HG02870 (cell line): ENCODE measurements around the gene PGLYRP1.
A peak's percentile ranks its signal among the peaks of the same experiment; 100 is the strongest.

ENCODE experiments used
- ATAC-seq: cut with Tn5 transposase; IDR thresholded peaks from one replicate; pipeline ENCODE4 v1.9.1; 2021; ENCODE audit warnings: mild to moderate bottlenecking, moderate library complexity; ENCODE audit not compliant: unreplicated experiment

PGLYRP1 gene

GRCh38 chr19:46006411-46006810 is 16.4 kb downstream of the PGLYRP1 start:
- ATAC-seq = no peak

- ATAC-seq = no peak
These were observed 20.1 kb downstream of the PGLYRP1 start for GRCh38 chr19:46002678-46003275.

GRCh38 chr19:46000491-46001246 is 22.2 kb downstream of the PGLYRP1 start:
- peak; percentile 50 for ATAC-seq

DNA sequence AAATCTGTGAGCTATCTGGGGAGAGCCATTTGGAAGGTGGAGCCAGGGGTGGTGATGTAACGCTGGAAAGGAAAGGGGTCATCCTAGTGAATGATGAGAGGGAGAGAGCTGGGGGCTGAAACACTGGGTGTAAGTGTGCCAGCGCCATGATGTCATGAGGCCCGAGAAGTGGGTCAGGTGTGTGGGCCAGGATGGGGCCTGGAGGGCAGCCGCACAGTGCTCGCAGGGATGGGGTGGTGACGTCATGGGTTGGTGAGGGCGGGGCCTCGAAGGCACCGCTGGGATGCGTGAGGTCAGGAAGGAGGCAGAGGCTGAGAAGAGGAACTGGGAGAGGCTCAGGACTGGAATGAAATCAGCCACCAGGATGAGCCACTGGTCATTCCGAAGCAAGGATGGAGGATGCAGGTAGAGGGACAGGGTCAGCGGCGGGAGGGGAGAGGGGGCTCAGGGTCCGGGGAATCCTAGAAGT is 23.2 kb downstream of the PGLYRP1 start:
- ATAC-seq = no peak

- ATAC-seq = no peak
These were observed 24.0 kb downstream of the PGLYRP1 start for GRCh38 chr19:45998834-45999233.

DNA sequence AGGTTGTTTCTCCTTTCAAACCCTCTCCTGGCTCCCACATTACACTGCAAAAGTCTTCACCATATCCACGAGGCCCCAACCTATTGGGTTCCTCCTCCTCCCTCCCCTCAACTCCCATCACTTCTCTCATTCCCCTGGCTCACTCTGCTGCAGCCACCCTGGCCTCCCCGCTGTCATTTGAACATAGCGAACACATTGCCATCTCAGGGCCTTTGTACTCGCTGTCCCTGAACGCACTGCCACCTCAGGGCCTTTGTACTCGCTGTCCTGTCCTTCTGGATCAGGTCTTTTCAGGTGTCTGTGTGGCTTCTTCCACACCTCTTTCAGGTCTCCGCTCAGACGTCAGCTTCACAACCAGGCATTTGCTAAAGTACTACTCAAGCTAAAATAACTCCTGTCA is 25.9 kb downstream of the PGLYRP1 start:
- no peak for ATAC-seq

DNA sequence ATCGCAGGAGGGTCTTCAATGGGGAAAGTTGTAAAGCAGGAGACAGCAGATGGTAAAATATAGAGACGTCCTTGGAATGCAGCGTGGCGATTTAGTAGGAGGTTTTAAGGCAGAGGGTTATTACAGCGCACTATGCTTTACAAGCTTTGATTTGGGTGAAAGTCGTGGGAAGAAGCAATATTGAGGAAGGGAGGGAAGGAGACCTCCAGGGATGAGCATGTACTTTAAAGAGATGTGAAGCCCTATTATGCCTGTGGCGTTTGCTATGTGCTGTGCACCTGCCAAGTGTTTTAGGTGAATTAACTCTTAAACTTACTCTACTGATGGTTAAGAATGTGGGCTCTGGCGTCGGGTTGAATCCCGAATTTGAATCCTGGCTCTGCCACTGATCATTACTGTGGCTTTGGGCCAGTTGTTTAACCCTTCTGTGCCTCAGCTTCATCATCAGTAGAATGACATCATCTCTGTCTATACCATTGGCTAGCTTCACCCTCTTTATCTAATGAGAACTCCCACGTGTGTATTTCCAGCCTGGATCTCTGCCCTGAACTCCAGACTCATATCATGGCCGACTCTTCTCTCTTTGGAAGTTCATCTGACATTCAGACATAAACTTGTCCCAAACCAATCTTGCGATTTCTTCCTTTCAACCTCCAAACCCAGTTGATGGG is 27.0 kb downstream of the PGLYRP1 start:
- no peak for ATAC-seq

- peak; percentile 93 for ATAC-seq
These were observed 27.7 kb downstream of the PGLYRP1 start, which contains the start of gene CCDC61 for GRCh38 chr19:45994998-45995714. Gene CCDC61 (plus strand): TSS chr19:45995467. CDS start chr19:46003019, 7,552 bp downstream.

- peak; percentile 2 for ATAC-seq
These were observed 28.3 kb downstream of the PGLYRP1 start for GRCh38 chr19:45994456-45994997.

DNA sequence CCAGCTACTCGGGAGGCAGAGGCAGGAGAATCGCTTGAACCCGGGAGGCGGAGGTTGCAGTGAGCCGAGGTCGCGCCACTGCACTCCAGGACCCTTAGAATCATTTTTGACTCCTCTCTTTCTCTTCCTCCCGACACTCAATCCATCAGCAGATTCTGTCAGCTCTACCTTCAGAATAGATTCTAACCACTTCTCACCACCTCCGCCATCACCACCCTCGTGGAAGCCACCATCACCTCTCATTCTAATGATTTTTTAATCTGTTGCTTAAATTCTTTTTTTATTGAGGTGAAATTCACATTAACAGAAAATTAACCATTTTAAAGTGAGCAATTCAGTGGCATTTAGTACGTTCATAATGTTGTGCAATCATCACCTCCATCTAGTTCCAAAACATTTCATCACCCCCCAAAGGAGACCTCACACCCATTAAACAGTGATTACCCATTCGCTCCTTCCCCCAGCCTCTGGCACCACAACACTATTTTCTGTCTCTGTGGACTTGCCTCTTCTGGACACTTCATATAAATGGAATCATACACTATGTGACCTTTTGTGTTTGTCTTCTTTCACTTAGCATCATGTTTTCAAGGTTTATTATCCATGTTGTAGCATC is 32.6 kb downstream of the PGLYRP1 start:
- ATAC-seq = no peak

DNA sequence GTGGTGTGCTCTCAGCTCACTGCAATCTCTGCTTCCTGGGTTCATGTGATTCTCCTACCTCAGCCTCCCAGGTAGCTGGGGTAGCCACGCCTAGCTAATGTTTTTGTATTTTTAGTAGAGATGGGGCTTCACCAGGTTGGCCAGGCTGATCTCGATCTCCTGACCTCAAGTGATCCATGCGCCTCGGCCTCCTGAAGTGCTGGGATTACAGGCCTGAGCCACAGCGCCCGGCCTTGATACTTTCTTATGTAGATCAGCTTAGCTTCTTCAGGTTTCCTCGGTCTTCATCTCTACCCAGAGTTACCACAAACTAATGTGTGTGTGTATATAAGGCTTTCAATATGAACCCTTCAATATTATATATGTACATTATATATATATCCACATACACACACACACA is 37.5 kb downstream of the PGLYRP1 start:
- ATAC-seq = no peak

GRCh38 chr19:45981350-45981749 is 41.5 kb downstream of the PGLYRP1 start:
- no peak for ATAC-seq

- ATAC-seq = no peak
These were observed 44.7 kb downstream of the PGLYRP1 start for GRCh38 chr19:45978156-45978555.

- ATAC-seq = no peak
These were observed 46.7 kb downstream of the PGLYRP1 start for GRCh38 chr19:45976178-45976577.

DNA sequence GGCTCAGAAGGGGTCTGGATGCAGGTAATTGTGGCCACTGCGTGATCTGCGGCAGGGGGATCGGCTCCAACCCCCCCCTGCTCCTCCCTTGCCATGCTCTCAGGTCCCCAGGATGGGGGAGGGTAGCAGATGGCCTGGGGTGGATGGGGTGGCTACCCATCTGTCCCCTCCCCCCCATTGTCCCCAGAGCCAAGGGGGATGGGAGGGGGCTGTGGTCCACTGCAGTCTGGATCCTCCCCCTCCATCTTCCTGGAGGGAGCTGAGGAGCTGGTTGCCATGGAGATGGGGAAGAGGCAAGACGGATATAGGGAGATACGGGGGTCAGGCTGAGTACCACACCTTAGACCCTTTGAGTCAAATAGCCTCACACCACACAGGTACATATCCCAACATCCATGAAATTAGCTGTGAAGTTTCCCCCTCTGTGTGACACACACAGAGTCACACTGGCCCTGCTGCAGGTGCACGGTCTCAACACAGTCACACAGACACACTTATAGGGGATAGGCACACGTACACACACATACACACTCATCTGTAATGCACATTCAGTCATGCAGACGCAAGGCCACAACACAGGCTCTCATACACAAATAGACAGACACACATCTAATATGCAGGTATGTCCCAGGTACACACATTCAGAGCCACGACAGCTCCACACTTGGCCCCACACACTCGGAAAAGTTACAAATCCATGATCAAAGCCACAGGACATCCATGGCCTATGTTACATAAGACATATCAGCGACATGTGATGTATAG is 47.4 kb downstream of the PGLYRP1 start:
- no peak for ATAC-seq

DNA sequence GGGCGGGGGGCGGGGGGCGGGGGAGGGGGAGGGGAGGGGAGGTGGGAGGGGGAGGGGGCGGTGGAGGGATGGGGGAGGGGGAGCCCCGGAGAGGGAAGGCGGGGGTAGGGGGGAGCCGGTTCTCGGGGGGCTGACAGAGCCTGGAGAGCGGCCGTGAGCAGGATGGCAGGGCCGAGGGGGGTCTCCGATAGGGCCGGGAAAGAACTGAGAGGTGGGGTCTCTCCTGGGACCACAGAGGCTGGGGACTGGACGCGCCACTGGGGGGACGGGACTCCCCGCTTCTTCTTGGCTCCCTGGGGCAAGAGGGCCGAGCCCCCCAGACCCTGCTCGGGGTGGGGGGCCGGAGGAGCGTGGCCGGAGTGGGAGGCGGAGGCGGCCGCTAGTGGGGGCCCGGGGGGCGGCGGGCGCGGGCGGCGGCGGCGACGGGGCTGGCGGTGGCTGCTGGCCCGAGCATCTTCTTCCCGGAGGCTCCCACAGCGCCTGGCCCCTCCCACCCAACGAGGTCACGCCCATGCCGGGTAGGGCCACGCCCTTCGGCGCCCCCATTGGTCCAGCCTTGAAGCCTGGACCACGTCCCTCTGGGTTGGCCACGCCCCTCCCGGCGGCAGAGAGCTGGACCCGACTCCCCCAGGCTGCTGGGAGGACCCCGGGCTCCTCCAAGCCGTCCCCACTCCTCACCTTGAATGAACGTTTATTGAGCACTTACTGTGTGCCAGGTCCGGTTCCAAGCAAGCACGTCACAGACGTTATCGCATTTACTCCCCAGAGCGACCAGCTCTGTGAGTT is 49.1 kb downstream of the PGLYRP1 start, which contains the start of gene NOVA2:
Gene NOVA2, minus strand, starts transcription at position 313 of the 786 bp plus-strand sequence. CDS start 514 bp downstream, outside the sequence.
- no peak for ATAC-seq

DNA sequence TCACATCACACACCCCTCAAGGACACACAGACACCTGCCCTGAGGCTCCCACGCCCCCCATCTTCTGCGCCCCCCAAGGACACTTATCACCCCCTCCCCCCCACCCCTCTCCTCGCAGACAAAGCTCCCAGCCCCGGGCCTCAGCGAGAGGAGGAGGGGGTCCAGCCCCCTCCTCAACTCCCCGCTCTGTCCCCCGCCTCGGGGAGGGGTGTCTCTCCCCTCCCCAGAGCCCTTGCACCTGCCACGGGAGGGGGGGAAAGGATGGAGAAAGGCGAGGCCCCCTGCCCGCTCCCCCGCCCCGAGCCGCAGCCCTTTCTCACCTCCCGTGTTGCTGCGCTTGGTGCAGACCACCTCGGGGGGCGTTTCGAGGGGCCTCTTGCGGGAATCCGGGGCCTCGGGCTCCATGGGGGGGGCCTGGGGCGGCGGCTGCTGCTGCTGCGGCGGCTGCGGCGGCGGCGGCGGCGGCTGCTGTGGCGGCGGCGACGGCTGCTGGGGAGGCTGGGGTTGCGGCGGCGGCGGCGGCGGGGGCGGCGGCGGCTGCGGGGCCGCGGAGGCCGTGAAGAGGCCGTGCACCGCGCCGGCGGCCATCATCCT is 49.8 kb downstream of the PGLYRP1 start:
- ATAC-seq = no peak
